ENCODE measurements around the gene SAMD7. TPM values are rescaled to one million over a fixed set of nuclear protein-coding genes. Genes with fewer than 3 reads are reported as not detected.

The SAMD7 gene
- total RNA-seq, 1 experiment from 2014 or later: not detected

DNA sequence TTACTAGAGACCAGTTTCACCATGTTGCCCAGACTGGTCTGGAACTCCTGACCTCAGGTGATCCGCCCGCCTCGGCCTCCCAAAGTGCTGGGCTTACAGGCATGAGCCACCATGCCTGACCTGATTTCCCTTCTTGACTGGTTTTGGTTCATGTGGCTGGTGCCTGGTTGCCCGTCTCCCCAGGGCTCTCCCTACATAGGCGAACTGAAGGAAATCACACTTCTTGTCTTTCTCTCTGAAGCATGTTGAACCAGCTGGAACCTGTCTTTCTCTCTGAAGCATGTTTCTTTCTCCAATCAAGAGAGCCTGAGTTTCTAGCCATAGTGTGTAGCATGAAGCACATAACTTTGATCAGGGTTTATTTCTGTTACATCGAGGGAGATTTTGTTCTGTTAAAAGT, 16.3 kb upstream of the SAMD7 start:
- DNase-seq (ENCODE audit: unreplicated experiment): no peak
- no peak for TF ChIP-seq CTCF (IDR thresholded peaks at IDR 0.05; ENCODE audit: unreplicated experiment)
- no TSS peak for BruUV-seq (replicated peaks)
- Mint-ChIP-seq H3K9me3 (ENCODE audit: unreplicated experiment) (peaks cover 8% of the 10 kb centered on the region), H3K4me1 (ENCODE audit: insufficient read depth, unreplicated experiment) (no peaks in the 10 kb centered on the region), H3K36me3 (ENCODE audit: insufficient read depth, unreplicated experiment) (no peaks in the 10 kb centered on the region), H3K27me3 (ENCODE audit: insufficient read depth, unreplicated experiment) (no peaks in the 10 kb centered on the region), H3K4me3 (ENCODE audit: unreplicated experiment) (no peak overlapping the region), H3K27ac (ENCODE audit: low read depth, unreplicated experiment) (no peak overlapping the region)
- ChIA-PET CTCF (interaction anchor here (1.1 kb wide), 1 partner anchor 8 kb away, joined by 3 read pairs; no protein-coding TSS in a partner anchor), POLR2A (no interaction called here)
- intact Hi-C loops (cut with micrococcal nuclease): no loop called here

DNA sequence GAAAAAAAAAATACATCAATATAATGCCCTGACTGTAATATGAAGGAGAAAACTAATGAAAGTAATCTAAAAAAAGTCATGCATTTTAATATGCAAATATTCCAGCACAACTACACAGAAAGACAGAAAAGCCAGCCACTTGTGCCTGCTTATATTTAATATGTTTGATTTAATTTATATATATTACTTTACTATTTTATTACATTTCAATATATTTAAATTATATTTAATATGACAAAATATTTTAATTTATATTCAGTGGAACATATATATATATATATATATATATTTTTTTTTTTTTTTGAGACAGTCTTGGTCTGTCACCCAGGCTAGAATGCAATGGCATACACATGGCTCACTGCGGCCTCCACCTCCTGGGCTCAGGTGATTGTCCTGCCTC, 14.1 kb upstream of the SAMD7 start:
- H3K27me3 Mint-ChIP-seq (ENCODE audit: insufficient read depth, unreplicated experiment): no peaks in the 10 kb centered on the region
- H3K36me3 Mint-ChIP-seq (ENCODE audit: insufficient read depth, unreplicated experiment): no peaks in the 10 kb centered on the region
- H3K4me1 Mint-ChIP-seq (ENCODE audit: insufficient read depth, unreplicated experiment): no peaks in the 10 kb centered on the region
- ChIA-PET POLR2A (no interaction called here), CTCF (interaction anchor here (0.6 kb wide), 1 partner anchor 59 kb away, joined by 3 read pairs; no protein-coding TSS in a partner anchor)
- H3K27ac Mint-ChIP-seq (ENCODE audit: low read depth, unreplicated experiment): no peak overlapping the region
- no peak overlapping the region for H3K4me3 Mint-ChIP-seq (ENCODE audit: unreplicated experiment)
- TF ChIP-seq CTCF (IDR thresholded peaks at IDR 0.05; ENCODE audit: unreplicated experiment): no peak
- no peak for DNase-seq (ENCODE audit: unreplicated experiment)
- peaks cover 8% of the 10 kb centered on the region for H3K9me3 Mint-ChIP-seq (ENCODE audit: unreplicated experiment)
- no TSS peak for BruUV-seq (replicated peaks)
- intact Hi-C loops (cut with micrococcal nuclease): no loop called here

- intact Hi-C loops (cut with micrococcal nuclease): no loop called here
- H3K36me3 Mint-ChIP-seq (ENCODE audit: insufficient read depth, unreplicated experiment): no peaks in the 10 kb centered on the region
- no peaks in the 10 kb centered on the region for H3K4me1 Mint-ChIP-seq (ENCODE audit: insufficient read depth, unreplicated experiment)
- no TSS peak for BruUV-seq (replicated peaks)
- TF ChIP-seq CTCF (IDR thresholded peaks at IDR 0.05; ENCODE audit: unreplicated experiment): no peak
- no peak for DNase-seq (ENCODE audit: unreplicated experiment)
- H3K27ac Mint-ChIP-seq (ENCODE audit: low read depth, unreplicated experiment): no peak overlapping the region
- H3K4me3 Mint-ChIP-seq (ENCODE audit: unreplicated experiment): no peak overlapping the region
- no peaks in the 10 kb centered on the region for H3K27me3 Mint-ChIP-seq (ENCODE audit: insufficient read depth, unreplicated experiment)
- peaks cover 16% of the 10 kb centered on the region for H3K9me3 Mint-ChIP-seq (ENCODE audit: unreplicated experiment)
- POLR2A ChIA-PET: interaction anchor here (0.7 kb wide), 1 partner anchor 27 kb away, joined by 3 read pairs; no protein-coding TSS in a partner anchor
- CTCF ChIA-PET: interaction anchor here (0.6 kb wide), 1 partner anchor 1818 kb away, joined by 3 read pairs; no protein-coding TSS in a partner anchor
Measured at GRCh38 chr3:169901453-169901852, 9.9 kb upstream of the SAMD7 start.

GRCh38 chr3:169905404-169905803, 6.0 kb upstream of the SAMD7 start:
- DNase-seq (ENCODE audit: unreplicated experiment): no peak
- CTCF ChIA-PET: interaction anchor here (1.5 kb wide), 1 partner anchor 62 kb away, joined by 6 read pairs; the partner anchor contains the start of gene SEC62

More at GRCh38 chr3:169905404-169905803, 6.0 kb upstream of the SAMD7 start:
- intact Hi-C loops (cut with micrococcal nuclease): no loop called here
- TF ChIP-seq CTCF (IDR thresholded peaks at IDR 0.05; ENCODE audit: unreplicated experiment): no peak
- Mint-ChIP-seq H3K27me3 (ENCODE audit: insufficient read depth, unreplicated experiment) (no peaks in the 10 kb centered on the region), H3K4me3 (ENCODE audit: unreplicated experiment) (no peak overlapping the region), H3K4me1 (ENCODE audit: insufficient read depth, unreplicated experiment) (no peaks in the 10 kb centered on the region), H3K9me3 (ENCODE audit: unreplicated experiment) (peaks cover 8% of the 10 kb centered on the region), H3K36me3 (ENCODE audit: insufficient read depth, unreplicated experiment) (no peaks in the 10 kb centered on the region), H3K27ac (ENCODE audit: low read depth, unreplicated experiment) (no peak overlapping the region)
- POLR2A ChIA-PET: no interaction called here
- BruUV-seq (replicated peaks): no TSS peak

All from MCF 10A (cell line).